ENCODE results near the gene FAM131B. TPM values are rescaled to one million over a fixed set of nuclear protein-coding genes. Genes with fewer than 3 reads are reported as not detected.
A peak's percentile ranks its signal among the peaks of the same experiment; 100 is the strongest.

Gene FAM131B
- total and polyA plus RNA-seq, 2 of the 13 experiments (the other 11 are each of a cell fraction or from before 2014, with no cell fraction given), result 0.07 TPM; not detected in 1

- TF ChIP-seq GRHL1 (CRISPR knock-in tag; conservative IDR thresholded peaks at IDR 0.05), result no peak
- TF ChIP-seq ZNF333 (CRISPR knock-in tag; IDR thresholded peaks at IDR 0.05; ENCODE audit: borderline replicate concordance), result no peak
- no peak for TF ChIP-seq ZNF740 (CRISPR knock-in tag; IDR thresholded peaks at IDR 0.05)
- no peak for TF ChIP-seq ZNF605 (CRISPR knock-in tag; IDR thresholded peaks at IDR 0.05)
- TF ChIP-seq MIER3 (CRISPR knock-in tag; IDR thresholded peaks at IDR 0.05; ENCODE audit: borderline replicate concordance), result no peak
- TF ChIP-seq MTF1 (CRISPR knock-in tag; IDR thresholded peaks at IDR 0.05), result no peak
Observed at GRCh38 chr7:143323653-143324052, 38.9 kb downstream of the FAM131B start (continued).

GRCh38 chr7:143322760-143323633, 39.5 kb downstream of the FAM131B start:
- Histone ChIP-seq H4K20me1 (ENCODE audit: insufficient read depth, low read length) (no peaks in the 10 kb centered on the region), H3K36me3 (replicated peaks in 1 of 2; ENCODE audit: control insufficient read depth in 1 of 2, insufficient read depth in 2 of 2, low read length in 2 of 2) (no peaks in the 10 kb centered on the region), H2AFZ (ENCODE audit: low read length) (no peak overlapping the region), H3K4me3 (replicated peaks in 1 of 3; ENCODE audit: insufficient read depth in 1 of 3, low read depth in 2 of 3, low read length in 3 of 3) (no peak overlapping the region; a peak in 1 of 6 replicates), H3K79me2 (ENCODE audit: insufficient read depth, low read length) (no peaks in the 10 kb centered on the region), H3K9ac (ENCODE audit: insufficient read depth, low read depth, low read length) (no peak overlapping the region), H3K4me2 (ENCODE audit: low read depth, low read length) (peak overlapping the region; percentile 30; the same call in 1 of the 2 replicates), H3K4me1 (ENCODE audit: insufficient read depth, low read length) (peaks cover 31% of the 10 kb centered on the region), H3K9me3 (ENCODE audit: low read length) (no peaks in the 10 kb centered on the region), H3K27ac (ENCODE audit: extremely low read length, insufficient read depth, low read length) (no peak overlapping the region), H3K27me3 (ENCODE audit: control insufficient read depth in 1 of 2, insufficient read depth in 2 of 2, low read length in 2 of 2) (peaks cover 0 to 7% of the 10 kb centered on the region in 2 experiments; a peak in 2 of 5 replicates)
- BruUV-seq (replicated peaks), result no TSS peak
- WGBS (ENCODE audit: low lambda C conversion rate), result 15% methylated on average over 19 of the region's 23 CpGs
- no peak for FAIRE-seq
- intact Hi-C loops (cut with micrococcal nuclease; ENCODE audit: unreplicated experiment), result loop anchor here (1.0 kb wide), 1 partner anchor 93 kb away; no protein-coding TSS in a partner anchor
- DNase-seq (ENCODE audit: low spot score), result no peak
- peak; percentile 37 for ATAC-seq
- CTCF ChIA-PET (ENCODE audit: low intra/inter-chr PET ratio, low total read pairs), result no interaction called here
- POLR2A ChIA-PET, result no interaction called here
- in situ Hi-C loops (cut with HindIII; ENCODE audit: extremely low pct_ligation_motif_present, low pct_unique_long_range_greater_than_20kb), result loop anchor here (5.0 kb wide), 1 partner anchor 94 kb away; no protein-coding TSS in a partner anchor
- TF ChIP-seq ZNF883 (CRISPR knock-in tag; IDR thresholded peaks at IDR 0.05; ENCODE audit: not compliant biosample characterization), result no peak
- TF ChIP-seq ZNF484 (CRISPR knock-in tag; IDR thresholded peaks at IDR 0.05; ENCODE audit: borderline replicate concordance, low read depth), result no peak
- TF ChIP-seq, protein P1, sequence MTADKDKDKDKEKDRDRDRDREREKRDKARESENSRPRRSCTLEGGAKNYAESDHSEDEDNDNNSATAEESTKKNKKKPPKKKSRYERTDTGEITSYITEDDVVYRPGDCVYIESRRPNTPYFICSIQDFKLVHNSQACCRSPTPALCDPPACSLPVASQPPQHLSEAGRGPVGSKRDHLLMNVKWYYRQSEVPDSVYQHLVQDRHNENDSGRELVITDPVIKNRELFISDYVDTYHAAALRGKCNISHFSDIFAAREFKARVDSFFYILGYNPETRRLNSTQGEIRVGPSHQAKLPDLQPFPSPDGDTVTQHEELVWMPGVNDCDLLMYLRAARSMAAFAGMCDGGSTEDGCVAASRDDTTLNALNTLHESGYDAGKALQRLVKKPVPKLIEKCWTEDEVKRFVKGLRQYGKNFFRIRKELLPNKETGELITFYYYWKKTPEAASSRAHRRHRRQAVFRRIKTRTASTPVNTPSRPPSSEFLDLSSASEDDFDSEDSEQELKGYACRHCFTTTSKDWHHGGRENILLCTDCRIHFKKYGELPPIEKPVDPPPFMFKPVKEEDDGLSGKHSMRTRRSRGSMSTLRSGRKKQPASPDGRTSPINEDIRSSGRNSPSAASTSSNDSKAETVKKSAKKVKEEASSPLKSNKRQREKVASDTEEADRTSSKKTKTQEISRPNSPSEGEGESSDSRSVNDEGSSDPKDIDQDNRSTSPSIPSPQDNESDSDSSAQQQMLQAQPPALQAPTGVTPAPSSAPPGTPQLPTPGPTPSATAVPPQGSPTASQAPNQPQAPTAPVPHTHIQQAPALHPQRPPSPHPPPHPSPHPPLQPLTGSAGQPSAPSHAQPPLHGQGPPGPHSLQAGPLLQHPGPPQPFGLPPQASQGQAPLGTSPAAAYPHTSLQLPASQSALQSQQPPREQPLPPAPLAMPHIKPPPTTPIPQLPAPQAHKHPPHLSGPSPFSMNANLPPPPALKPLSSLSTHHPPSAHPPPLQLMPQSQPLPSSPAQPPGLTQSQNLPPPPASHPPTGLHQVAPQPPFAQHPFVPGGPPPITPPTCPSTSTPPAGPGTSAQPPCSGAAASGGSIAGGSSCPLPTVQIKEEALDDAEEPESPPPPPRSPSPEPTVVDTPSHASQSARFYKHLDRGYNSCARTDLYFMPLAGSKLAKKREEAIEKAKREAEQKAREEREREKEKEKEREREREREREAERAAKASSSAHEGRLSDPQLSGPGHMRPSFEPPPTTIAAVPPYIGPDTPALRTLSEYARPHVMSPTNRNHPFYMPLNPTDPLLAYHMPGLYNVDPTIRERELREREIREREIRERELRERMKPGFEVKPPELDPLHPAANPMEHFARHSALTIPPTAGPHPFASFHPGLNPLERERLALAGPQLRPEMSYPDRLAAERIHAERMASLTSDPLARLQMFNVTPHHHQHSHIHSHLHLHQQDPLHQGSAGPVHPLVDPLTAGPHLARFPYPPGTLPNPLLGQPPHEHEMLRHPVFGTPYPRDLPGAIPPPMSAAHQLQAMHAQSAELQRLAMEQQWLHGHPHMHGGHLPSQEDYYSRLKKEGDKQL (CRISPR knock-in tag; IDR thresholded peaks at IDR 0.05; ENCODE audit: low read depth), result no peak
- no peak for TF ChIP-seq ZNF143 (CRISPR knock-in tag; IDR thresholded peaks at IDR 0.05)
- no peak for TF ChIP-seq DMAP1 (CRISPR knock-in tag; IDR thresholded peaks at IDR 0.05)
- TF ChIP-seq SMARCC2 (IDR thresholded peaks at IDR 0.05), result no peak

Data from HepG2 (cell line).